Retinal pigment epithelial cell (primary cell): Measurements from ENCODE around the gene RPTOR.

Experiments
- DNase-seq: peaks from one replicate; pipeline ENCODE4 v3.0.0-alpha.2; 2010; ENCODE audit warnings: low read depth
- H3K4me3 ChIP-seq: 2 replicates; pipeline ENCODE4 v1.5.1; 2011; ENCODE audit warnings: mild to moderate bottlenecking, low read length, control low read depth, moderate library complexity
- TF ChIP-seq, protein P1 (sequence below): conservative IDR thresholded peaks from 2 replicates; pipeline ENCODE4 v1.5.1; 2011; ENCODE audit warnings: low read depth, low read length, control low read depth, inconsistent platforms

Gene RPTOR

GRCh38 chr17:80951121-80952090 is 406.8 kb downstream of the RPTOR start:
- DNase-seq, result no peak

GRCh38 chr17:80952291-80952690 is 407.7 kb downstream of the RPTOR start:
- H3K4me3 ChIP-seq, result no peak overlapping the region
- TF ChIP-seq, protein P1, sequence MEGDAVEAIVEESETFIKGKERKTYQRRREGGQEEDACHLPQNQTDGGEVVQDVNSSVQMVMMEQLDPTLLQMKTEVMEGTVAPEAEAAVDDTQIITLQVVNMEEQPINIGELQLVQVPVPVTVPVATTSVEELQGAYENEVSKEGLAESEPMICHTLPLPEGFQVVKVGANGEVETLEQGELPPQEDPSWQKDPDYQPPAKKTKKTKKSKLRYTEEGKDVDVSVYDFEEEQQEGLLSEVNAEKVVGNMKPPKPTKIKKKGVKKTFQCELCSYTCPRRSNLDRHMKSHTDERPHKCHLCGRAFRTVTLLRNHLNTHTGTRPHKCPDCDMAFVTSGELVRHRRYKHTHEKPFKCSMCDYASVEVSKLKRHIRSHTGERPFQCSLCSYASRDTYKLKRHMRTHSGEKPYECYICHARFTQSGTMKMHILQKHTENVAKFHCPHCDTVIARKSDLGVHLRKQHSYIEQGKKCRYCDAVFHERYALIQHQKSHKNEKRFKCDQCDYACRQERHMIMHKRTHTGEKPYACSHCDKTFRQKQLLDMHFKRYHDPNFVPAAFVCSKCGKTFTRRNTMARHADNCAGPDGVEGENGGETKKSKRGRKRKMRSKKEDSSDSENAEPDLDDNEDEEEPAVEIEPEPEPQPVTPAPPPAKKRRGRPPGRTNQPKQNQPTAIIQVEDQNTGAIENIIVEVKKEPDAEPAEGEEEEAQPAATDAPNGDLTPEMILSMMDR, result no peak
- DNase-seq, result no peak

More at GRCh38 chr17:80951121-80952090, 406.8 kb downstream of the RPTOR start:
- no peak overlapping the region for H3K4me3 ChIP-seq
- TF ChIP-seq, protein P1, result no peak

- DNase-seq, result no peak
- TF ChIP-seq, protein P1, result no peak
- H3K4me3 ChIP-seq, result no peak overlapping the region
Measured at GRCh38 chr17:80953471-80954315, 409.1 kb downstream of the RPTOR start.

DNA sequence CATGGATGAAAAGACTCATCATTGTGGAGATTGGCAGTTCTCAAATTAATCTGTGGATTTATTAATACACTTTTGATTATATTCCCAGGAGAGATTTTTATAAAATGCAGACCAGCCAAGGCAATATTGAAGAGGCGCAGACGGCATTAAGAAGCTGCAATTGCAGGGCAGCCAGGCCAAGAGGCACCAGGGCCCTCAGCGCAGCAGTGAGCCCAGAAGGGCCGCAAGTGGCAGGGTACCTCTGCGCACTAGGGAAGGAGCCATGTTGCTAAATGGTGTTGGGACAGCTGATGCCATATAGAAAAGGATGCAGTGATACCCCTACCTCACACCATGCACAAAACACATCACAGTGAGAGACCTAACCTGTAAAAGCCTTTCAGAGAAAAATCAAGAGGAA is 410.4 kb downstream of the RPTOR start:
- TF ChIP-seq, protein P1, result no peak
- DNase-seq, result no peak
- H3K4me3 ChIP-seq, result no peak overlapping the region

DNA sequence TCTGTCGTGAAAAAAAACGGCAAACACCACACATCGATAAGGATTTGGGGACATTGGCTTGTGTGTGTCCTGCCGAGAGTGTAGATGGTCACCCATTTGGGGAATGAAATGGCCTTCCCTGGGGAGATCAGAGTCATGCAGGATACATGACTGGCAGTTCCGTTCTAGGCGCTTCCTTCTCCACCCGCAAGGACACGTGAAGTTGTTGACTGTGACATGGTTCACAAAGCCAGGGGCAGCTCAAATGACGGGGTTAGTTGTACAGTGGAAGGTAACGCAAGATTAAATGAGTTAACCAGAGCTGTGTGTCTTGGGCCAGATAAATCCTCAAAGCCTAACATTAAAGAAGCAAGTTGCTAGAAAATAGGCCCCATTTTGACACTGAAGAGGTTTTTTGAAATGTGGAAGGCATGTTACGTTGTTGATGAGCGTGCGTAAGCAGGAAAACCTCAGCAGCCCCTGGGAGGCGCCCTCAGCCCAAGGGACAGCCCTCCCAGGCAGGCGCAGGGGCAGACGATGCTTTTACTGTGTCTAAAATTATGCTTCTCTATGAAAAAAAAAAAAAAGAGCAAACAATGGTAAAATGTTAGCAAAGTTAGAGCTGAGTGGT is 411.1 kb downstream of the RPTOR start:
- H3K4me3 ChIP-seq, result no peak overlapping the region
- no peak for DNase-seq
- TF ChIP-seq, protein P1, result peak; percentile 14

GRCh38 chr17:80956321-80957190 is 411.9 kb downstream of the RPTOR start:
- no peak for DNase-seq
- no peak overlapping the region for H3K4me3 ChIP-seq
- TF ChIP-seq, protein P1, result no peak
